ENCODE measurements around the gene NAAA. TPM values are rescaled to one million over a fixed set of nuclear protein-coding genes. Genes with fewer than 3 reads are reported as not detected.
"Not testable (repeated sequence)": the region's sequence is repeated elsewhere in the genome, so short reads cannot be mapped to it uniquely, and the experiment has no call there.

The NAAA gene
- total and polyA plus RNA-seq, 3 donors from 2014 or later: 6.3 to 24.9 (median 15.2) TPM

DNA sequence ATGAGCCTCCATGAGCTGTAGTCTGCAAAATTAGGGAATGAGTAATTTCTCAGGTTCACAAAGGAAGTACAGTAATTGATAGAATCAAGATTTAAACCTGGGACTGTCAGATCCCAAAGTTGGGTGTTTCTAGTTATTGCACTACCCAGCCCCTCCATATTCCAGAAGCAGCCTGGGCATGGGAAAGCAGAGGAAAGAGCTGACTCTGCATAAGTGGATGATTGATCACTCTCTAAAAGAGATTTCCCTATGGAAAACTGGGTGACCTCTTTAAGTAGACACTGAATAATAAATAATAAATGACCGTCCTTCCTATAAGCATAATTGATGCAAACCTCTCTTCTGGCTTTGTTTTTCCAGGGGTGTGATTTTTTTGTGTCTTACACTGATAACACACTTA, 5.2 kb downstream of the NAAA start:
- 93 to 95% methylated on average over 1 of the region's 1 CpG for WGBS, 2 donors
- H3K4me3 ChIP-seq: no peak overlapping the region
- H3K9me3 ChIP-seq: no peaks in the 10 kb centered on the region
- H3K27ac ChIP-seq: no peak overlapping the region
- no peak for TF ChIP-seq POLR2A (IDR thresholded peaks at IDR 0.05)
- H3K36me3 ChIP-seq (ENCODE audit: low read depth, missing control alignments): no peaks in the 10 kb centered on the region
- intact Hi-C loops (cut with DNase I; ENCODE audit: low total_unique reads): no loop called here
- no peaks in the 10 kb centered on the region for H3K27me3 ChIP-seq
- H3K4me1 ChIP-seq: no peaks in the 10 kb centered on the region
- no peak for DNase-seq

DNA sequence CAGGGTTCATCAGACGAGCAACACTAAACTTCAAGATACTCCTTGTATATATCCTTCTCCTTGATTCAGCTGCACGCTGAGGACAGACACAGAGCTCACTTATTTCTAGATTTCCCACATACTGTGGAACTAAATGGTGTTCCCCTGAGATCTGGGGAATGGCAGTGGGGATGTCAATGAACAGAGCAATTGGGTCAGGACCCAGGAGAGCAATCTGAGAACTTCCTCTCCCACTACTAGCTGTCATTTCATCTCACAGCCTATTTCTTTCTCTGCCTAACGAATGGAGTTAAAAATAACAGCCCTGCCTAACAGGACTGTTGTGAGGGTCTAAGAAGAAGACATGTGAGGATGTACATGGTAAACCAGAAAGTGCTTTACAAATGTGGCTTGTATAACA, 10.7 kb downstream of the NAAA start:
- 77 to 86% methylated on average over 3 of the region's 3 CpGs for WGBS, 2 donors
- no peak for DNase-seq
- Histone ChIP-seq H3K27ac (no peak overlapping the region), H3K27me3 (no peaks in the 10 kb centered on the region), H3K4me1 (no peaks in the 10 kb centered on the region), H3K4me3 (no peak overlapping the region), H3K36me3 (ENCODE audit: low read depth, missing control alignments) (no peaks in the 10 kb centered on the region), H3K9me3 (no peaks in the 10 kb centered on the region)
- intact Hi-C loops (cut with DNase I; ENCODE audit: low total_unique reads): no loop called here
- TF ChIP-seq POLR2A (IDR thresholded peaks at IDR 0.05) (no peak), CTCF (IDR thresholded peaks at IDR 0.05) (no peak)

DNA sequence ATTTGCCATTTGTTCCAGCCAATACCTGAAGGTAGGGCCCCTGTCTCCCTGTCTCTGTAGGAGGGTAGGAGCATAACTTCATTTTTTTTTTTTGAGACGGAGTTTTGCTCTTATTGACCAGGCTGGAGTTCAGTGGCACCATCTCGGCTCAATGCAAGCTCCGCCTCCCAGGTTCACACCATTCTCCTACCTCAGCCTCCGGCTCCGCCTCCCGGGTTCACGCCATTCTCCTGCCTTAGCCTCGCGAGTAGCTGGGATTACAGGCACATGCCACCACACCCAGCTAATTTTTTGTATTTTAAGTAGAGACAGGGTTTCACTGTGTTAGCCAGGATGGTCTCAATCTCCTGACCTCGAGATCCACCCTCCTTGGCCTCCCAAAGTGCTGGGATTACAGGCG, 15.9 kb downstream of the NAAA start:
- H3K4me3 ChIP-seq; H3K9me3 ChIP-seq; H3K36me3 ChIP-seq (ENCODE audit: low read depth, missing control alignments); H3K4me1 ChIP-seq; H3K27me3 ChIP-seq; H3K27ac ChIP-seq; intact Hi-C loops (cut with DNase I; ENCODE audit: low total_unique reads); DNase-seq: not testable (repeated sequence)
- 68 to 73% methylated on average over 11 of the region's 11 CpGs for WGBS, 2 donors

GRCh38 chr4:75924309-75924827, 16.4 kb downstream of the NAAA start:
- H3K36me3 ChIP-seq (ENCODE audit: low read depth, missing control alignments): no peaks in the 10 kb centered on the region
- H3K4me1 ChIP-seq: no peaks in the 10 kb centered on the region
- intact Hi-C loops (cut with DNase I; ENCODE audit: low total_unique reads): no loop called here
- H3K27me3 ChIP-seq: no peaks in the 10 kb centered on the region
- WGBS, 2 donors: 68 to 78% methylated on average over 5 of the region's 5 CpGs
- no peak for DNase-seq
- no peak overlapping the region for H3K27ac ChIP-seq
- H3K4me3 ChIP-seq: no peak overlapping the region
- TF ChIP-seq POLR2A (IDR thresholded peaks at IDR 0.05): no peak
- TF ChIP-seq CTCF (IDR thresholded peaks at IDR 0.05): no peak
- H3K9me3 ChIP-seq: no peaks in the 10 kb centered on the region

GRCh38 chr4:75922588-75922987, 18.2 kb downstream of the NAAA start:
- TF ChIP-seq POLR2A (IDR thresholded peaks at IDR 0.05): no peak
- TF ChIP-seq CTCF (IDR thresholded peaks at IDR 0.05): no peak
- no peak overlapping the region for H3K4me3 ChIP-seq
- no peak overlapping the region for H3K27ac ChIP-seq
- H3K4me1 ChIP-seq: no peaks in the 10 kb centered on the region
- DNase-seq: no peak
- intact Hi-C loops (cut with DNase I; ENCODE audit: low total_unique reads): no loop called here
- no peaks in the 10 kb centered on the region for H3K9me3 ChIP-seq
- no peaks in the 10 kb centered on the region for H3K27me3 ChIP-seq
- WGBS, 2 donors: 87 to 94% methylated on average over 1 of the region's 1 CpG
- no peaks in the 10 kb centered on the region for H3K36me3 ChIP-seq (ENCODE audit: low read depth, missing control alignments)

- H3K4me3 ChIP-seq: no peak overlapping the region
- H3K36me3 ChIP-seq (ENCODE audit: low read depth, missing control alignments): no peaks in the 10 kb centered on the region
- no peak for DNase-seq
- H3K27ac ChIP-seq: no peak overlapping the region
- 93 to 100% methylated on average over 2 of the region's 2 CpGs for WGBS, 2 donors
- H3K27me3 ChIP-seq: no peaks in the 10 kb centered on the region
- no peaks in the 10 kb centered on the region for H3K4me1 ChIP-seq
- intact Hi-C loops (cut with DNase I; ENCODE audit: low total_unique reads): no loop called here
- H3K9me3 ChIP-seq: no peaks in the 10 kb centered on the region
- TF ChIP-seq CTCF (IDR thresholded peaks at IDR 0.05): no peak
- TF ChIP-seq POLR2A (IDR thresholded peaks at IDR 0.05): no peak
These were observed 18.9 kb downstream of the NAAA start for GRCh38 chr4:75921910-75922309.

Measured in testis (tissue), 3 donors.